HT1080 (cell line): Measurements from ENCODE around the gene PPARGC1A. TPM values are rescaled to one million over a fixed set of nuclear protein-coding genes. Genes with fewer than 3 reads are reported as not detected.

ENCODE experiments used
- DNase-seq: peaks from one replicate; pipeline ENCODE4 v3.0.0-alpha.2; 2015; ENCODE audit warnings: low read depth
- total RNA-seq: library from RNA; depleted of rRNA; stranded (reverse); fragments of >200 nt; shearing (Covaris generic); gene quantifications from 2 replicates; pipeline ENCODE4 v1.2.3, GENCODE V29; 2014

Gene PPARGC1A
- total RNA-seq, 1 experiment from 2014 or later, result 2.1 TPM

DNA sequence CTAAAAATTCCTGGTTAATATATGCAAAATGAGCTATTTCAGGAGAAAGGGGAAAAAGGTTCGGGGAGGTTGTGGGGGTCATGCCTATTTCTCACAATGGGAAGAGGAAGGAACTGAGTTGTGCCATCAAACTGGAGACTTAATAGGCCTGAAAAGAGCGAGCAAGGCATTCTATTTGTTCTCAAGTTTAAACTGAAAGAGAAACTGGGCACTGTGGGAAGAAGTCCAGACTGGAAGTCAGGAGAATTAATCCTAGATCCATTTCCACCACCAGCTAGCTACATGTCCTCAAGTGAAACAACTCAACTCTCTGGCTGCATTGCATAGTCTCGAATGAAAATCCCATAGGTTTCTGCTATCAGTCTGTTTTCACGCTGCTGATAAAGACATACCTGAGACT, 50.6 kb downstream of the PPARGC1A start:
- no peak for DNase-seq

- DNase-seq, result no peak
These were observed 51.2 kb downstream of the PPARGC1A start for GRCh38 chr4:23838607-23839006.

DNA sequence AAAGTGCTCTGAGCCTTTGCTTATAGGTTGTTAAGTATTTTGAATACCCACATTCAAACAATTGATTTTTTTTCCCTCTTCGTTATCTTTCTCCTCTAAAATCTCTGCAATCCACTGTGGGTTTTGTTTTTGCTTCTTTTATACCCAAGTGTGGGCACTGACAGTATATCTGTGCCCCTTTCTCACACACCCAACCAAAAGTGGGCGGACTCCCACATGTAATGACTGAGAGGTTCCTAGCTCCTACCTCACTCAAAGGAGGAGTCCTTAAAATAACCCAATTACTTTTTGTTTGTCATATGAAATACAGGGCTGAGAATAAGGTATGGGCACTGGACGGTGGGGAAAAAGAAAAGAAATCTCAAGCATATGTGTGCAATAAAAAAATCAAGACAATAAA, 51.7 kb downstream of the PPARGC1A start:
- DNase-seq, result no peak

DNA sequence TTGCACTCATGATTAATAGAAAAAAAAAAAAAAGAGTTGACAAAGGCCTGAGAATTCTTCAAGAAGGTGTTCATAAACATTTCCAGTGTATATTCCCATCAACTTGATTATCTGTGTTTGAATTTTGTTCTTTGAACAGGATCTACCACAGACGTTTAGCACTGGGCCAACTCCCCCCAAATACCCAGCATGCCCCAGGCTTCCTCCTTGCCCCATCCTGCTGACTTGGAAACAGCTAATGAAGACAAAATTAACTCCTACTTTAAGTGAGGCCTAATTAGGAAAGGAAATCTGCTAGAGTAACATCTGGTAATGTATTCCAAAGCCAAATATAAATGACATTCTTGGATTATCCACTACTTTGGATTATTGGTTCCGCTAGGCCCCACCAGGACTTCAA, 52.5 kb downstream of the PPARGC1A start:
- no peak for DNase-seq

DNA sequence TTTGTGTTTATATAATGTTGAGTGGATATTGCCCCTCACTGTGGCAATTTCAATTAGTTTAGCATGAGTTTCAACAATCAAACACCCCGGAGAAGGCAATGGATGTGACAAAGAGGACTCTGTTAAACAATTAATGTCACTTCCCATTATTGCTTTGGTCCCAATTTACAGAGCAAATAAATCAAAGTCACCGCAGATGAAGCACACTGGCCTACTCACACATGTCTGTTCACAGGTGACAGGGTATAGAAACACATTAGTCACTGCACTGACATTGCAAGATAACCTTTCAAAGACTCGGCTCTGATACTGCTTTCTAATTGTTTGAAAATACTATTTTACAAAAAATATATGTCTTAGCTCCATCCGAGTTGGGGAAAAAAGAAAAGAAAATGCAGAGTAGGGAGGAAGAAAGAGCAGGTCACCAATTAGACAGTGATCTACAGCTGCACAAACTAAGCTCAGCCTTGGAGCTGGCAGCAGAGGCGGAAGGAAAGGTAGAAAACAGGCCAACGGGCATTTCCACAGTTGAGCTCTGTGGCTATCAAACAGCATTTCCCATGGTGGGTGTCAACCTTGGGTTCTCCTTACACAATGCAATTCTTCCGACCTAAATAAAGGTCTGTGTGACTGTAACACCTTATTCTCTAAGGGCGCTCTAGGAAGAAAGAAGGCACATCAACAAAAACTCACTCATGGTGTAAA, 53.9 kb downstream of the PPARGC1A start:
- no peak for DNase-seq

- DNase-seq, result no peak
These were observed 61.1 kb downstream of the PPARGC1A start for GRCh38 chr4:23828779-23829178.

GRCh38 chr4:23828020-23828715, 61.7 kb downstream of the PPARGC1A start:
- no peak for DNase-seq

DNA sequence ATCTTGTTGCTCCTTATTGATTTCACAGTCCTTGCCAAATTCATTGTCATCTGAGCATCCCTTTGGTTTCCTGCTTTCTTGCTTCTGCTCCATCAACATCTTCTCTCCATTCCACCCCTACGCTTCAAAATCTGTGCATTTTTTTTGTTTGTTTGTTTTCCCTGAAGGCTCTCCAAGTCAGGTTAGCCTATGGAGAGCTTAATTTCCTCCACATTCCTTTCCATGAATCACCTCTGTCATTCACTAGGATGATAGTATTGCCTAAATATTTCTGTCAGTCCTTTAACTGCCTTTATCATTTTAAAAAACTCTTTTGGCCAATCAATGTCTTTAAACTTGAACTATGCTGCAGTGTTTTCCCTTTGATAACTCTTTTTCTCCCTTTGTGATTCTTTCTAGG, 67.7 kb downstream of the PPARGC1A start:
- peak; percentile 66 for DNase-seq

- peak; percentile 30 for DNase-seq
These were observed 70.8 kb downstream of the PPARGC1A start for GRCh38 chr4:23819041-23819511.

GRCh38 chr4:23818097-23818885, 71.6 kb downstream of the PPARGC1A start:
- no peak for DNase-seq

- no peak for DNase-seq
These were observed 74.7 kb downstream of the PPARGC1A start for GRCh38 chr4:23814996-23815660.

- no peak for DNase-seq
These were observed 75.3 kb downstream of the PPARGC1A start for GRCh38 chr4:23814587-23814986.

DNA sequence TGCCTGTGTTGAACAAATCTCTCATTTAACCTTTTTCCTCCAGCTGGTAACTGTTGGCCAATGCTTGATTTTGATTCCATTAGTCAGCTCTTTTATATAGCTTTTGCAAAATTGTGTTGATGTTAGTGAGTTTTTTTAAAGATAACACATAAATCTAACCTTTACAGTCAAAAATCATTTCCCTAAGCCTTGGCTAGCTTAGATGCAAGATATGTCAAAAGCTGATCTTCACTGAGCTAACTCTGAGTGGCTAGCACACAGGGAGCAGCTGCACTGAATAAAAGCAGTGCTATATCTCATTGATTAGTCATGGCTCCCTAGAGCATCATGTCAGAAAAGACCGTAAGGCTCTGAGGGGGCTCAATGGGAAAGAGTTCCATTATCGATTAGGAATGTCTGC, 78.7 kb downstream of the PPARGC1A start:
- DNase-seq, result no peak

DNA sequence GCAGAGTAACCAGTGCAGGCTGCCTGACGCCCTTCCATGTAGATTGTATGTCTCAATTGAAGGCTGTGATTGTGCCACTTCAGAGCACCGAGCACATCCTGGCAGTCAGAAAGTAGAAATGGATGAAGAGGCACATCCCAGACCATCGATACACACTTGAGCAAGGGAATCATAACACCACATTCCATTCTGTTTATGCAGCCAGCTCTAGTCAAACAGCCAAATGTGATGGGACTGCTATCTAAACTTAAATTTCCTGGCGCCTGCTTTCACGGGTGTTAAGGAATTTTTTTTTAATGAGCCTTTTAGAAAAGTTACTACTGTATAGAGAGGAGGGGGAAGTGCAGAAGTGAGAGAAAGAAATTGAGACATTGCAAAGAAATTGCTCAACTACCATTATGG, 84.4 kb downstream of the PPARGC1A start:
- peak; percentile 42 for DNase-seq

- DNase-seq, result peak; percentile 71
These were observed 100.1 kb downstream of the PPARGC1A start for GRCh38 chr4:23789762-23790161.

- DNase-seq, result no peak
These were observed 101.4 kb downstream of the PPARGC1A start for GRCh38 chr4:23788460-23788859.

DNA sequence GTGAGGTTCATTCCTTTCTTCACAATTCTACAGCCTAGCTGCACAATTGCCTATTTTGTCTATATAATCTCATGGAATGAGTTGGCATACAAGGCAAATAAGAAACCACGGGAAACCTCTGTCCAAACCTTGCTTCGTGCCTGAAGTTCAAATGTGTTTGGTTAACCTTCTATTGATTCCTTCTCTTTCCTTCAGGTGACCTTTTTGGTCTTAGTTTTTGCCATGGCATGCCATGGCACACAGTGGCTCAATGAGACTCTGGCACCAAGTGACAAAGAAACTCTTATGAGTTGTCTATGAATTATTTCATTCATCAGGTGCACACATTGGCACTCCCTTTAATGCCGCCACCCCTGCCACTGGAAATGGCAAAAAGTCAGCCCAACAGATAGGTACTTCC, 101.8 kb downstream of the PPARGC1A start:
- DNase-seq, result no peak

DNA sequence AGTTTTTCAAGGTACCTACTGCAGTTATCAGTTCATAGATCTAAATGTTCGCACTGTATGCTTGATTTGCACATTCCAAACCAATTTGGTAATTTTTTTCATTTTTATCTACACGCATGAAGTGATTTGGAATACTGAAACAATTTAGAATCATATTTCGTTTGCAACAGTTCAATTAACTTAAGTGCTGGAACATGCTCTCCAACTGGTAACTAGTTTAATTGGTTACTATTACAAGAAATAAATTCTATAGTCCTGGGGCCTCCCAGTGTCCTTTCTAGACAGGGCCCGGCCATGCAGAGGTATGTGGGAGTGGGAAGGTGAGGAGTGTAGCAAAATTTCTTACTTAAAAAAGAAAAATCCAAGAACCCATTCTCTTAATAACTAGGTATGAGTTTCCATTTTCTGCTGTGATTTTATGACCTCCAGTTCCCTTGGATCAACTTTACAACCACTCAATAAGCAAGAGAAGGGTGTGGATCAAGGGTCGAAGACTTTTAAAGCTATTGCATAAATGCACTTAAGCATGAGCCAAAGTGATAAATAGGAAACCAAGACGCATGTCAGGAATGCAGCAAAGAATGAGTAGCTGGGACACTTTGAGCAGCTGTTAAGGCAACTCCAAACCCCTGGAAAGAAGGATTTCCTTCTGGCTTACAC, 106.9 kb downstream of the PPARGC1A start:
- no peak for DNase-seq

GRCh38 chr4:23779839-23780238, 110.0 kb downstream of the PPARGC1A start:
- no peak for DNase-seq

DNA sequence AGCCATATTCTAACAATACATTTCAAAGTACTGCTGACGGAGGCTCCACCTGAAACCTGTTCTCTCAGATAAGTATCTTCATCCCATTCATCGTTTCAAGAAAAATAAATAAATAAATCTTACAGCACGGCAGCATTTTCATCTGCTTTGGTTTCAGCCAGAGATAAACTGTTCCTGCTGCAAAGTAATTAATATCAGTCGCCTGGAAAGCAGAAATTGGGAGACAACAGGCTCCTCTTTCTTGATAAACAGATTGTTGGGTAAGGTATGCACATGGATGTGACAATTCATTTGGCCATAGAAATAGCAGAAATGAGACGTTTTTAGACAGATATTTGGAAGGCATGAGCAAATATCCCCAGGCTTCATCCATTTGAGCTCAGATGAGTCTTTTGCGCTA, 110.4 kb downstream of the PPARGC1A start:
- no peak for DNase-seq

GRCh38 chr4:23775694-23776093, 114.2 kb downstream of the PPARGC1A start:
- DNase-seq, result no peak
